Osteoblast (primary cell): ENCODE results near the gene GNG2. TPM values are rescaled to one million over a fixed set of nuclear protein-coding genes. Genes with fewer than 3 reads are reported as not detected.

Experiments
- DNase-seq: peaks from one replicate; pipeline ENCODE4 v3.0.0; 2011; ENCODE audit warnings: low spot score, mixed read lengths; ENCODE audit not compliant: insufficient read length; ENCODE audit errors: missing footprints
- H2AFZ ChIP-seq: 2 replicates; pipeline ENCODE4 v1.6.0; 2011; ENCODE audit warnings: mild to moderate bottlenecking, low read length
- H3K27ac ChIP-seq: 2 replicates; pipeline ENCODE4 v1.5.1; 2011; ENCODE audit warnings: mild to moderate bottlenecking, low read depth, low read length, moderate library complexity
- H3K27me3 ChIP-seq: 2 replicates; pipeline ENCODE4 v1.6.0; 2012; ENCODE audit warnings: mild to moderate bottlenecking, control low read depth, inconsistent platforms, low read length, moderate library complexity; ENCODE audit not compliant: insufficient read depth
- H3K36me3 ChIP-seq: 2 replicates; pipeline ENCODE4 v1.5.1; 2011; ENCODE audit warnings: mild to moderate bottlenecking, low read length, control low read depth, moderate library complexity; ENCODE audit not compliant: insufficient read depth
- H3K4me1 ChIP-seq: 2 replicates; pipeline ENCODE4 v1.5.1; 2011; ENCODE audit warnings: mild to moderate bottlenecking, low read length, control low read depth, moderate library complexity; ENCODE audit not compliant: insufficient read depth
- H3K4me2 ChIP-seq: 2 replicates; pipeline ENCODE4 v1.6.0; 2011; ENCODE audit warnings: mild to moderate bottlenecking, low read length; ENCODE audit not compliant: insufficient read depth
- H3K4me3 ChIP-seq: fragments of 200-600 bp; sonication (generic); 3 replicates; pipeline ENCODE4 v1.5.1; 2012; ENCODE audit warnings: mild to moderate bottlenecking, low read length, inconsistent platforms; ENCODE audit not compliant: insufficient read depth
- H3K79me2 ChIP-seq: 2 replicates; pipeline ENCODE4 v1.6.0; 2012; ENCODE audit warnings: mild to moderate bottlenecking, low read length, control low read depth, inconsistent platforms; ENCODE audit not compliant: insufficient read depth
- H3K9me3 ChIP-seq: 2 replicates; pipeline ENCODE4 v1.5.1; 2011; ENCODE audit warnings: low read depth, low read length, control low read depth
- H4K20me1 ChIP-seq: 2 replicates; pipeline ENCODE4 v1.6.0; 2012; ENCODE audit warnings: mild to moderate bottlenecking, low read length, control low read depth; ENCODE audit not compliant: insufficient read depth
- CTCF ChIP-seq: IDR thresholded peaks from 2 replicates; pipeline ENCODE4 v1.5.1; 2011; ENCODE audit warnings: mild to moderate bottlenecking, low read depth, low read length, moderate library complexity; ENCODE audit errors: extremely low read depth
- total RNA-seq: library from RNA; depleted of rRNA; stranded (reverse); fragments of >200 nt; gene quantifications from 2 replicates; pipeline ENCODE4 v1.2.3, GENCODE V29; 2012

Gene GNG2
- total RNA-seq, 1 donor = 9.8 TPM

- Histone ChIP-seq H3K79me2 (peaks cover under 1% of the 10 kb centered on the region), H3K4me3 (no peak overlapping the region), H3K27ac (no peak overlapping the region), H3K4me2 (no peak overlapping the region), H3K36me3 (peaks cover 85% of the 10 kb centered on the region), H3K4me1 (peaks cover 8% of the 10 kb centered on the region), H3K9me3 (no peaks in the 10 kb centered on the region), H4K20me1 (no peaks in the 10 kb centered on the region), H3K27me3 (no peaks in the 10 kb centered on the region), H2AFZ (no peak overlapping the region)
- DNase-seq = no peak
- TF ChIP-seq CTCF = no peak
These were observed 147.2 kb downstream of the GNG2 start for GRCh38 chr14:52007637-52008036.

GRCh38 chr14:52008136-52008535 lies 147.7 kb downstream of the GNG2 start:
- Histone ChIP-seq H3K27me3 (no peaks in the 10 kb centered on the region), H3K9me3 (no peaks in the 10 kb centered on the region), H3K79me2 (no peaks in the 10 kb centered on the region), H3K27ac (no peak overlapping the region), H3K36me3 (peaks cover 80% of the 10 kb centered on the region), H3K4me2 (no peak overlapping the region), H3K4me3 (no peak overlapping the region), H4K20me1 (no peaks in the 10 kb centered on the region), H3K4me1 (peaks cover 13% of the 10 kb centered on the region), H2AFZ (no peak overlapping the region)
- no peak for DNase-seq
- TF ChIP-seq CTCF = no peak

- peaks cover 74% of the 10 kb centered on the region for H3K36me3 ChIP-seq
- no peak for TF ChIP-seq CTCF
- DNase-seq = no peak
These were observed 149.8 kb downstream of the GNG2 start for GRCh38 chr14:52010173-52010693.

GRCh38 chr14:52011523-52011922 lies 151.1 kb downstream of the GNG2 start:
- no peak for TF ChIP-seq CTCF
- Histone ChIP-seq H3K27ac (no peak overlapping the region), H3K79me2 (no peaks in the 10 kb centered on the region), H3K36me3 (peaks cover 62% of the 10 kb centered on the region), H3K9me3 (no peaks in the 10 kb centered on the region), H4K20me1 (no peaks in the 10 kb centered on the region), H3K4me1 (peaks cover 13% of the 10 kb centered on the region), H2AFZ (no peak overlapping the region), H3K4me2 (no peak overlapping the region), H3K4me3 (no peak overlapping the region), H3K27me3 (no peaks in the 10 kb centered on the region)
- no peak for DNase-seq

More at GRCh38 chr14:52010173-52010693, 149.8 kb downstream of the GNG2 start:
- no peaks in the 10 kb centered on the region for H3K79me2 ChIP-seq
- H2AFZ ChIP-seq = no peak overlapping the region
- H3K9me3 ChIP-seq = no peaks in the 10 kb centered on the region
- no peak overlapping the region for H3K4me2 ChIP-seq
- peaks cover 13% of the 10 kb centered on the region for H3K4me1 ChIP-seq
- H3K4me3 ChIP-seq = no peak overlapping the region
- no peaks in the 10 kb centered on the region for H4K20me1 ChIP-seq
- no peaks in the 10 kb centered on the region for H3K27me3 ChIP-seq
- H3K27ac ChIP-seq = no peak overlapping the region
